Measurements from ENCODE around the gene PLA2R1. TPM values are rescaled to one million over a fixed set of nuclear protein-coding genes. Genes with fewer than 3 reads are reported as not detected.

PLA2R1 gene
- total RNA-seq, 1 experiment from 2014 or later = 5.7 TPM

GRCh38 chr2:160005476-160005875 is 56.9 kb downstream of the PLA2R1 start:
- no peak for TF ChIP-seq TCF7L2 (IDR thresholded peaks at IDR 0.05; ENCODE audit: low read depth, low read length)
- no peak for TF ChIP-seq POLR2AphosphoS5 (IDR thresholded peaks at IDR 0.05; ENCODE audit: low read depth, low read length)
- TF ChIP-seq SIN3A (IDR thresholded peaks at IDR 0.05; ENCODE audit: borderline replicate concordance, insufficient read depth, low read depth, low read length) = no peak
- TF ChIP-seq CTCF (IDR thresholded peaks at IDR 0.05) = no peak
- no peak for TF ChIP-seq REST (IDR thresholded peaks at IDR 0.05; ENCODE audit: insufficient read depth in 1 of 2, low read depth in 2 of 2, low read length in 1 of 2)
- Histone ChIP-seq H3K36me3 (ENCODE audit: control insufficient read depth, insufficient read depth, low read length) (no peaks in the 10 kb centered on the region), H3K4me1 (ENCODE audit: control insufficient read depth, insufficient read depth, low read length) (no peaks in the 10 kb centered on the region), H3K27me3 (ENCODE audit: control insufficient read depth, insufficient read depth, low read length) (no peaks in the 10 kb centered on the region), H3K4me3 (ENCODE audit: low read depth in 2 of 2, low read length in 2 of 2) (no peak overlapping the region), H3K9me3 (ENCODE audit: control insufficient read depth, insufficient read depth, low read depth, low read length) (no peaks in the 10 kb centered on the region), H3K27ac (ENCODE audit: low read length) (no peak overlapping the region)
- ATAC-seq = no peak
- DNase-seq (ENCODE audit: low read depth, low spot score) = no peak
- ChIA-PET CTCF (no interaction called here), POLR2A (no interaction called here)
- in situ Hi-C loops (cut with HindIII; ENCODE audit: low pct_unique_long_range_greater_than_20kb, low sequenced_read_pairs) (no loop called here), intact Hi-C loops (cut with micrococcal nuclease; ENCODE audit: unreplicated experiment) (no loop called here)
- BruUV-seq (replicated peaks) = no TSS peak

GRCh38 chr2:159998961-159999360 is 63.5 kb downstream of the PLA2R1 start:
- Histone ChIP-seq H3K27me3 (ENCODE audit: control insufficient read depth, insufficient read depth, low read length) (peaks cover 4% of the 10 kb centered on the region; the same call in 1 of the 2 replicates), H3K4me3 (ENCODE audit: low read depth in 2 of 2, low read length in 2 of 2) (no peak overlapping the region), H3K4me1 (ENCODE audit: control insufficient read depth, insufficient read depth, low read length) (no peaks in the 10 kb centered on the region), H3K9me3 (ENCODE audit: control insufficient read depth, insufficient read depth, low read depth, low read length) (no peaks in the 10 kb centered on the region), H3K36me3 (ENCODE audit: control insufficient read depth, insufficient read depth, low read length) (no peaks in the 10 kb centered on the region; the same call in 1 of the 2 replicates), H3K27ac (ENCODE audit: low read length) (no peak overlapping the region)
- intact Hi-C loops (cut with micrococcal nuclease; ENCODE audit: unreplicated experiment) (no loop called here), in situ Hi-C loops (cut with HindIII; ENCODE audit: low pct_unique_long_range_greater_than_20kb, low sequenced_read_pairs) (no loop called here)
- CTCF ChIA-PET = no interaction called here
- DNase-seq (ENCODE audit: low read depth, low spot score) (no peak), ATAC-seq (no peak)
- TF ChIP-seq POLR2AphosphoS5 (IDR thresholded peaks at IDR 0.05; ENCODE audit: low read depth, low read length) = no peak
- peak; percentile 46 for TF ChIP-seq CTCF (IDR thresholded peaks at IDR 0.05)
- BruUV-seq (replicated peaks) = no TSS peak
- POLR2A ChIA-PET = no interaction called here

All from Panc1 (cell line).